ENCODE data around the gene NAA25. TPM values are rescaled to one million over a fixed set of nuclear protein-coding genes. Genes with fewer than 3 reads are reported as not detected.

NAA25 gene
- total and polyA plus RNA-seq, 2 donors (not counting 1 experiment from before 2014, with no cell fraction given), result 5.9 to 40.8 TPM

- H3K4me3 ChIP-seq (ENCODE audit: control extremely low read depth in 1 of 5, extremely low read depth in 1 of 5, insufficient read depth in 1 of 5, low read depth in 2 of 5, low read length in 4 of 5), result no peak overlapping the region
- no peak for DNase-seq
- H3K27ac ChIP-seq (ENCODE audit: low read length in 2 of 2), result peak overlapping the region in 1 of 2 donors; percentile 49
- H3K9me3 ChIP-seq (ENCODE audit: control extremely low read depth in 1 of 3, control insufficient read depth in 2 of 3, insufficient read depth in 1 of 3, low read length in 2 of 3), result peaks cover 0 to 8% (median 0%) of the 10 kb centered on the region in 3 donors
- intact Hi-C loops (cut with micrococcal nuclease), result loop anchor here (10.0 kb wide), 1 partner anchor 207 kb away; no protein-coding TSS in a partner anchor
- Mint-ChIP-seq H3K4me3 (no peak overlapping the region), H3K4me1 (peaks cover 15% of the 10 kb centered on the region), H3K27me3 (no peaks in the 10 kb centered on the region), H3K9me3 (ENCODE audit: insufficient read depth) (no peaks in the 10 kb centered on the region), H3K27ac (peak overlapping the region; percentile 28)
- POLR2A ChIA-PET, result no interaction called here
- no peaks in the 10 kb centered on the region for H3K79me2 ChIP-seq (ENCODE audit: control insufficient read depth, insufficient read depth, low read length)
- H3K4me1 ChIP-seq (ENCODE audit: control insufficient read depth in 2 of 2, insufficient read depth in 2 of 2, low read length in 2 of 2), result peaks cover 3 to 13% of the 10 kb centered on the region in 2 donors
- no peak overlapping the region for H3K4me2 ChIP-seq (replicated peaks; ENCODE audit: low read depth, low read length, poor library complexity, severe bottlenecking)
- no peak for TF ChIP-seq EZH2 (IDR thresholded peaks at IDR 0.05; ENCODE audit: borderline replicate concordance, insufficient read depth, low read depth, low read length, poor library complexity, severe bottlenecking)
- TF ChIP-seq, protein P1, sequence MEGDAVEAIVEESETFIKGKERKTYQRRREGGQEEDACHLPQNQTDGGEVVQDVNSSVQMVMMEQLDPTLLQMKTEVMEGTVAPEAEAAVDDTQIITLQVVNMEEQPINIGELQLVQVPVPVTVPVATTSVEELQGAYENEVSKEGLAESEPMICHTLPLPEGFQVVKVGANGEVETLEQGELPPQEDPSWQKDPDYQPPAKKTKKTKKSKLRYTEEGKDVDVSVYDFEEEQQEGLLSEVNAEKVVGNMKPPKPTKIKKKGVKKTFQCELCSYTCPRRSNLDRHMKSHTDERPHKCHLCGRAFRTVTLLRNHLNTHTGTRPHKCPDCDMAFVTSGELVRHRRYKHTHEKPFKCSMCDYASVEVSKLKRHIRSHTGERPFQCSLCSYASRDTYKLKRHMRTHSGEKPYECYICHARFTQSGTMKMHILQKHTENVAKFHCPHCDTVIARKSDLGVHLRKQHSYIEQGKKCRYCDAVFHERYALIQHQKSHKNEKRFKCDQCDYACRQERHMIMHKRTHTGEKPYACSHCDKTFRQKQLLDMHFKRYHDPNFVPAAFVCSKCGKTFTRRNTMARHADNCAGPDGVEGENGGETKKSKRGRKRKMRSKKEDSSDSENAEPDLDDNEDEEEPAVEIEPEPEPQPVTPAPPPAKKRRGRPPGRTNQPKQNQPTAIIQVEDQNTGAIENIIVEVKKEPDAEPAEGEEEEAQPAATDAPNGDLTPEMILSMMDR (IDR thresholded peaks at IDR 0.05), result no peak
- H3K9ac ChIP-seq (ENCODE audit: low read length), result no peak overlapping the region
- peaks cover 6 to 63% of the 10 kb centered on the region in 2 experiments for H3K36me3 ChIP-seq (replicated peaks in 1 of 2; ENCODE audit: control extremely low read depth in 1 of 2, control insufficient read depth in 1 of 2, extremely low read depth in 1 of 2, insufficient read depth in 2 of 2, low read length in 1 of 2)
- H3K27me3 ChIP-seq (replicated peaks in 1 of 4; ENCODE audit: control extremely low read depth in 1 of 4, control insufficient read depth in 3 of 4, insufficient read depth in 4 of 4, low read length in 3 of 4), result no peaks in the 10 kb centered on the region
- 95% methylated on average over 8 of the region's 11 CpGs for WGBS (ENCODE audit: insufficient coverage)
- H4K20me1 ChIP-seq (ENCODE audit: control insufficient read depth, insufficient read depth, low read length, poor library complexity, severe bottlenecking), result no peaks in the 10 kb centered on the region
- H2AFZ ChIP-seq (ENCODE audit: insufficient read depth, low read depth, low read length, poor library complexity, severe bottlenecking), result no peak overlapping the region
- no peak for ATAC-seq (ENCODE audit: low read depth)
- CTCF ChIA-PET, result interaction anchor here (0.6 to 0.9 kb wide), 2 partner anchors 9 to 25 kb away, joined by 3 to 5 read pairs; no protein-coding TSS in a partner anchor
Measured at GRCh38 chr12:112151766-112152541, 43.4 kb upstream of the NAA25 start.

GRCh38 chr12:112149596-112149995 is 41.0 kb upstream of the NAA25 start:
- Mint-ChIP-seq H3K4me3 (no peak overlapping the region), H3K27me3 (no peaks in the 10 kb centered on the region), H3K9me3 (ENCODE audit: insufficient read depth) (no peaks in the 10 kb centered on the region), H3K27ac (no peak overlapping the region), H3K4me1 (peaks cover 23% of the 10 kb centered on the region)
- no peak overlapping the region for H3K9ac ChIP-seq (ENCODE audit: low read length)
- H3K9me3 ChIP-seq (ENCODE audit: control extremely low read depth in 1 of 3, control insufficient read depth in 2 of 3, insufficient read depth in 1 of 3, low read length in 2 of 3), result peaks cover 0 to 4% (median 0%) of the 10 kb centered on the region in 3 donors
- intact Hi-C loops (cut with micrococcal nuclease), result no loop called here
- no peak for DNase-seq
- TF ChIP-seq, protein P1 (IDR thresholded peaks at IDR 0.05), result no peak
- no peak for TF ChIP-seq EZH2 (IDR thresholded peaks at IDR 0.05; ENCODE audit: borderline replicate concordance, insufficient read depth, low read depth, low read length, poor library complexity, severe bottlenecking)
- no peak overlapping the region for H3K27ac ChIP-seq (ENCODE audit: low read length in 2 of 2)
- peaks cover 6 to 79% of the 10 kb centered on the region in 2 experiments for H3K36me3 ChIP-seq (replicated peaks in 1 of 2; ENCODE audit: control extremely low read depth in 1 of 2, control insufficient read depth in 1 of 2, extremely low read depth in 1 of 2, insufficient read depth in 2 of 2, low read length in 1 of 2)
- no peaks in the 10 kb centered on the region for H3K79me2 ChIP-seq (ENCODE audit: control insufficient read depth, insufficient read depth, low read length)
- 92% methylated on average over 5 of the region's 5 CpGs for WGBS (ENCODE audit: insufficient coverage)
- H4K20me1 ChIP-seq (ENCODE audit: control insufficient read depth, insufficient read depth, low read length, poor library complexity, severe bottlenecking), result no peaks in the 10 kb centered on the region
- H3K4me1 ChIP-seq (ENCODE audit: control insufficient read depth in 2 of 2, insufficient read depth in 2 of 2, low read length in 2 of 2), result peaks cover 7 to 22% of the 10 kb centered on the region in 2 donors
- no peak overlapping the region for H3K4me2 ChIP-seq (replicated peaks; ENCODE audit: low read depth, low read length, poor library complexity, severe bottlenecking)
- H2AFZ ChIP-seq (ENCODE audit: insufficient read depth, low read depth, low read length, poor library complexity, severe bottlenecking), result no peak overlapping the region
- ChIA-PET CTCF (no interaction called here), POLR2A (no interaction called here)
- no peak for ATAC-seq (ENCODE audit: low read depth)
- no peak overlapping the region for H3K4me3 ChIP-seq (ENCODE audit: control extremely low read depth in 1 of 5, extremely low read depth in 1 of 5, insufficient read depth in 1 of 5, low read depth in 2 of 5, low read length in 4 of 5)
- H3K27me3 ChIP-seq (replicated peaks in 1 of 4; ENCODE audit: control extremely low read depth in 1 of 4, control insufficient read depth in 3 of 4, insufficient read depth in 4 of 4, low read length in 3 of 4), result no peaks in the 10 kb centered on the region

Data from B cell (primary cell).